ENCODE results near the gene TRIO. TPM values are rescaled to one million over a fixed set of nuclear protein-coding genes. Genes with fewer than 3 reads are reported as not detected.

The TRIO gene
- total and polyA plus RNA-seq, 10 of the 15 experiments (the other 5 are each of a cell fraction or from before 2014, with no cell fraction given): 5.1 to 96.4 (median 44.6) TPM

GRCh38 chr5:14178091-14178490 is 34.9 kb downstream of the TRIO start:
- in situ Hi-C loops (cut with MboI) (no loop called here), intact Hi-C loops (cut with micrococcal nuclease; ENCODE audit: unreplicated experiment) (no loop called here)
- ChIA-PET SMC1A (ENCODE audit: uncharacterized antibody, unreplicated experiment) (interaction anchor here (1.1 to 16.4 kb wide), 6 partner anchors 10 to 93 kb away, joined by 3 to 430 read pairs (median 6); no protein-coding TSS in a partner anchor), POLR2A (interaction anchor here (1.0 kb wide), 1 partner anchor 9 kb away, joined by 3 read pairs; no protein-coding TSS in a partner anchor), CTCF (interaction anchor here (1.0 to 1.1 kb wide), 2 partner anchors 8 to 23 kb away, joined by 3 to 4 read pairs; no protein-coding TSS in a partner anchor), RAD21 (ENCODE audit: unreplicated experiment) (interaction anchor here (1.0 to 20.6 kb wide), 4 partner anchors 27 to 36 kb away, joined by 3 to 344 read pairs (median 4); partner anchors contain the start of gene TRIO)
- Histone ChIP-seq H3K4me2 (ENCODE audit: control insufficient read depth, insufficient read depth) (no peak overlapping the region), H3K79me2 (ENCODE audit: control insufficient read depth, insufficient read depth, low read length) (peaks cover 94% of the 10 kb centered on the region), H3K9me3 (replicated peaks; ENCODE audit: control insufficient read depth, insufficient read depth, low read length) (no peaks in the 10 kb centered on the region), H3K9ac (ENCODE audit: control insufficient read depth, insufficient read depth, low read length) (no peak overlapping the region), H3K4me3 (no peak overlapping the region), H3K4me1 (ENCODE audit: control insufficient read depth, insufficient read depth, low read length) (peaks cover 46% of the 10 kb centered on the region), H2AFZ (ENCODE audit: control insufficient read depth, low read depth, low read length) (no peak overlapping the region), H3K36me3 (ENCODE audit: control insufficient read depth in 2 of 2, insufficient read depth in 2 of 2, low read length in 1 of 2) (no peaks in the 10 kb centered on the region), H3K27me3 (replicated peaks in 1 of 2; ENCODE audit: control insufficient read depth in 2 of 2, insufficient read depth in 2 of 2, low read length in 1 of 2) (no peaks in the 10 kb centered on the region), H4K20me1 (ENCODE audit: control insufficient read depth, insufficient read depth) (no peaks in the 10 kb centered on the region), H3K27ac (ENCODE audit: control insufficient read depth, insufficient read depth) (0 out of 2 replicates have a peak overlapping the region, but pooled peaks have one; percentile 55)
- FAIRE-seq (no peak), DNase-seq (ENCODE audit: low read depth, low spot score) (no peak), ATAC-seq (no peak)
- WGBS (ENCODE audit: insufficient coverage, insufficient replicate concordance, low lambda C conversion rate, missing lambda C conversion rate): 69% methylated on average over 4 of the region's 4 CpGs
- BruUV-seq (replicated peaks): no TSS peak
- TF ChIP-seq IRF3 (IDR thresholded peaks at IDR 0.05): no peak
- TF ChIP-seq YY1 (IDR thresholded peaks at IDR 0.05; ENCODE audit: low read depth, low read length): no peak
- no peak for TF ChIP-seq SREBF2 (IDR thresholded peaks at IDR 0.05; ENCODE audit: low read length)
- TF ChIP-seq ZBTB40 (IDR thresholded peaks at IDR 0.05; ENCODE audit: borderline replicate concordance): no peak
- no peak for TF ChIP-seq JUND (IDR thresholded peaks at IDR 0.05; ENCODE audit: low read depth, low read length)
- TF ChIP-seq EP300 (IDR thresholded peaks at IDR 0.05; ENCODE audit: borderline replicate concordance in 1 of 2, control insufficient read depth in 1 of 2, low read depth in 2 of 2, low read length in 2 of 2): no peak
- TF ChIP-seq NR2C1 (IDR thresholded peaks at IDR 0.05): no peak
- TF ChIP-seq GABPA (IDR thresholded peaks at IDR 0.05; ENCODE audit: low read depth): no peak
- no peak for TF ChIP-seq STAT3 (IDR thresholded peaks at IDR 0.05; ENCODE audit: low read depth, low read length)
